Muscle of leg (tissue), 11 donors: Measurements from ENCODE around the gene VGLL4. TPM values are rescaled to one million over a fixed set of nuclear protein-coding genes. Genes with fewer than 3 reads are reported as not detected.
"Not testable (repeated sequence)": the region's sequence is repeated elsewhere in the genome, so short reads cannot be mapped to it uniquely, and the experiment has no call there.

Experiments used
- DNase-seq: peaks from one replicate; pipeline ENCODE4 v3.0.0; 2013
- H3K27ac ChIP-seq: one replicate; pipeline ENCODE4 v1.5.1; 2013; ENCODE audit warnings: mild to moderate bottlenecking, low read length, control low read depth
- H3K27me3 ChIP-seq: one replicate; pipeline ENCODE4 v1.6.1; 2013; ENCODE audit warnings: low read length; ENCODE audit not compliant: control insufficient read depth, insufficient read depth
- H3K36me3 ChIP-seq: one replicate; pipeline ENCODE4 v1.6.1; 2013; ENCODE audit warnings: low read length; ENCODE audit not compliant: control insufficient read depth, insufficient read depth
- H3K4me1 ChIP-seq: one replicate; pipeline ENCODE4 v1.6.1; 2013; ENCODE audit warnings: low read length; ENCODE audit not compliant: control insufficient read depth, insufficient read depth
- H3K4me3 ChIP-seq: one replicate; pipeline ENCODE4 v1.5.1; 2013; ENCODE audit warnings: low read length, control low read depth
- H3K9me3 ChIP-seq: replicated peaks from 2 replicates; pipeline ENCODE4 v1.6.1; 2013; ENCODE audit warnings: low read depth, low read length; ENCODE audit not compliant: control insufficient read depth
- WGBS: methylation state at CpG from one replicate; pipeline ENCODE4 v1.1.5; 2013; ENCODE audit warnings: missing lambda C conversion rate; ENCODE audit not compliant: insufficient coverage; 5-methylcytosine and 5-hydroxymethylcytosine counted together
- polyA plus RNA-seq, 8 donors: library from polyadenylated mRNA; unstranded; fragments of 120-200 nt; gene quantifications; one replicate each; pipeline versions ENCODE4 v1.2.1 to v1.2.3, GENCODE V29; 2013; ENCODE audit warnings: inconsistent platforms in 1 of 8, low replicate concordance in 1 of 8; ENCODE audit not compliant: insufficient read length in 8 of 8, insufficient read depth in 1 of 8
- total RNA-seq: library from RNA; stranded (reverse); fragments of 120-200 nt; gene quantifications from one replicate; pipeline ENCODE4 v1.2.4, GENCODE V29; 2013

Gene VGLL4
- total and polyA plus RNA-seq, 9 donors: 36.7 to 58.4 (median 49.4) TPM

DNA sequence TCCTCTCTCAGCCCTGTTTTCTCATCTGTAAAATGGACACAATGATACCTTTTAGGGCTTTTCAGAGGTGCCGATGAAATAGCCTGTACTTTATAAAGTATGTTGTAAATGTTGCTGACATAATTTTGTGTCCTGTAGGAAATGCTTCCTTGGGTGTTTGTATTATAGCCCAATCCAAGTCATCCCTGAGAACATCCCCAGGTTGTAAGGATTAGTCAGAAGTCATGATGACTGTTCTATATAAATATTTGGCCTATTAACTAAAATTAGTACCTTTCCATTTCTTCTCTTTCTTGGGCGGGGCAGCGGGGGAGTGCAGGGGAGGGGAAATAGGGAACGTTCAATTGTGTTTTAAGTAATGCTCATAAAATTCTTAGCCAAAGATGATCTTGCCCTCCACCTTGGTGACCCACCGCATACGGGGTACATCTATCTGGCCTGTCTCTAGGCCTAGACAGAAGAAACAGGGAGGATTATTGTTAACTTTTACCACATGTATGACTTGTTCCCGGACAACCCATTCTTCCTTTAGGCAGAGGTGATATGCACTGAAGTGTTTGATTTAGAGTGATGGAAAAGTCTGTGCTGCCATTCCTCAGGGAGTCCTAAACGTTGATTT is 120.7 kb downstream of the VGLL4 start:
- whole genome bisulfite sequencing: 0% methylated on average over 1 of the region's 8 CpGs
- Histone ChIP-seq H3K36me3 (peaks cover 3% of the 10 kb centered on the region), H3K27me3 (no peaks in the 10 kb centered on the region), H3K4me3 (no peak overlapping the region), H3K9me3 (no peaks in the 10 kb centered on the region), H3K27ac (peak overlapping the region; percentile 63), H3K4me1 (peaks cover 9% of the 10 kb centered on the region)
- DNase-seq: no peak

DNA sequence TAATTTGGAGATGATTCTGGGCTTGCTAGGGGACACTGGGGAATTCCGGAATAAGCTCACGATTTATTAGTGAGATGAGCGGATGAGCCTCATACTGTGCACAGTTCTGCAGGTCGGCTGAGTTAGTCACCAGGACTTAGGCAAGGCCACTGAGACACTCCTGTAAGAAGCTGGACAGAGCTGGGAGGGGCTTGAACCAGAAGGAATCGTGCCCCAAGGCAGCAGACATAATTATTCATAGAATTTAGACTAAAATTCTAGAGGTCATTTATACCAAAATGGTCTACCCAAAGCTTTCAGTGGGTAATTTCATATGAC is 121.4 kb downstream of the VGLL4 start:
- no peak for DNase-seq
- H3K4me3 ChIP-seq: no peak overlapping the region
- no peaks in the 10 kb centered on the region for H3K27me3 ChIP-seq
- peaks cover 3% of the 10 kb centered on the region for H3K36me3 ChIP-seq
- peaks cover 9% of the 10 kb centered on the region for H3K4me1 ChIP-seq
- no peak overlapping the region for H3K27ac ChIP-seq
- no peaks in the 10 kb centered on the region for H3K9me3 ChIP-seq
- WGBS: 93% methylated on average over 2 of the region's 5 CpGs

GRCh38 chr3:11521167-11521566 is 122.5 kb downstream of the VGLL4 start:
- peaks cover 9% of the 10 kb centered on the region for H3K4me1 ChIP-seq
- peaks cover 3% of the 10 kb centered on the region for H3K36me3 ChIP-seq
- H3K4me3 ChIP-seq: no peak overlapping the region
- no peak overlapping the region for H3K27ac ChIP-seq
- WGBS: 88% methylated on average over 8 of the region's 8 CpGs
- DNase-seq: no peak
- no peaks in the 10 kb centered on the region for H3K9me3 ChIP-seq
- no peaks in the 10 kb centered on the region for H3K27me3 ChIP-seq

DNA sequence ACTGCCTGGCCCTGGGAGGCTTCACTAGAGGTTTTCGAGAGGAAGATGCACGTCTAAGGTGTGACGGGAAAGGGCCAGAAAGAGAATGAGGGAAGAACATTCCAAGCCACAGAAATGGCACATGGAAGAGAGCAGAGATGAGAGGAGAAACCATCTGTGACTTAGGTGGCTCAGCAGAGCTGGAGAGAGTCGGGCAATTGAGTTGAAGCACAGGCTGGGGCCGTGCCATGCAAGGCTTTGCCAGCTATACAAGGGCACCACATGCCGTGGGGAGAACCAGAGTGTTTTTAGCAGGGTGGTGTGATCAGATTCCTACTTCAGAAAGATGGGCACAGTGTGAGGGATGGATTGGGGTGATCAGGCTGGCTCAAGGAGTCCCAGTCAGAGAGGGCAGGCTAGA is 126.1 kb downstream of the VGLL4 start:
- Histone ChIP-seq H3K27ac (no peak overlapping the region), H3K36me3 (peaks cover 3% of the 10 kb centered on the region), H3K4me1 (peaks cover 7% of the 10 kb centered on the region), H3K27me3 (no peaks in the 10 kb centered on the region), H3K9me3 (no peaks in the 10 kb centered on the region), H3K4me3 (no peak overlapping the region)
- 95% methylated on average over 6 of the region's 6 CpGs for WGBS
- no peak for DNase-seq

DNA sequence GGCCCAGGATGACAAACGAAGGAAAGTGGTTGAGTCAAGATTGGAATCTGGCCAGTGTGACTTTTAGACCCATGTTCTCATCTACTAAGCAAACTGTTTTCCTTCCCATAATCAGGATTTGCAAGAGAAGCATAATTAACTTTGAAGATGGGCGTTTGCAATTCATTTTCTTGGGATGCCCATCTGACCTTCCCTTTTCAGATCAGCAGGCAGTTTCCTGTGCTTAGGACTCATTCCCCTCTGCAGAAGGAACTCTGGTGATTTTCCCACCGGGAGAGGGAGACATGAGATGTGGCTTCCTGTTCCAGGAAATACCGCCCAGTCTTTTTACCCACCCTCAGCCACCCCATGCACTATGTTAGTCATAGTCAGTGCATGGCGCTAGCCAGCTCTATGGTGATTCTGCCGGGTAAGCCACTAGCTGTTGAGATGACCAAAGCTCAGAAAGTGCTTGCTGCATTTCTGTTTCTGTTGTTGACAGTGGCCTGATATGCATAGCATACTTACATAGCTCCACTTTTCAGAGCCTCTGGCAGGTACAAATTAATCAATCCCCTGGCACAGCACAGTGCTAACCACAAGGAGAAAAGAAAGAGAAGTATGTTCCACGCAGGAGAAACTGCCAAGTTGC is 129.4 kb downstream of the VGLL4 start:
- WGBS: 20% methylated on average over 1 of the region's 7 CpGs
- no peaks in the 10 kb centered on the region for H3K9me3 ChIP-seq
- H3K4me3 ChIP-seq: no peak overlapping the region
- H3K4me1 ChIP-seq: peaks cover 20% of the 10 kb centered on the region
- H3K27me3 ChIP-seq: no peaks in the 10 kb centered on the region
- H3K27ac ChIP-seq: peak overlapping the region; percentile 47
- no peaks in the 10 kb centered on the region for H3K36me3 ChIP-seq
- DNase-seq: peak; percentile 66

DNA sequence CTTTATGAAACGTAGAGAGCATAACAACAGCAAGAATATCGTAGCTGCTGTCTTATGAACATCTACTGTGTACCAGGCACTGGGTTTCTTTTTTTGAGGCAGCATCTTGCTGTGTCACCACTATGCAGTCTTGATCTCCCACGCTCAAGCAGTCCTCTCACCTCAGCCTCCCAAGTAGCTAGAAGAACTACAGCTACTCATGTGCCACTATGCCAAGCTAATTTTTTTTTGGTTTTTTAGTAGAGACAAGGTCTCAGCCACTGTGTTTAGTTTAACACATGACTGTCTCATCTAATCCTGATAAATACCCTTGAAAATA is 129.9 kb downstream of the VGLL4 start:
- DNase-seq: no peak
- Histone ChIP-seq H3K9me3 (no peaks in the 10 kb centered on the region), H3K27ac (peak overlapping the region; percentile 47), H3K4me3 (no peak overlapping the region), H3K27me3 (no peaks in the 10 kb centered on the region), H3K36me3 (no peaks in the 10 kb centered on the region), H3K4me1 (peaks cover 25% of the 10 kb centered on the region)
- 65% methylated on average over 2 of the region's 3 CpGs for WGBS

DNA sequence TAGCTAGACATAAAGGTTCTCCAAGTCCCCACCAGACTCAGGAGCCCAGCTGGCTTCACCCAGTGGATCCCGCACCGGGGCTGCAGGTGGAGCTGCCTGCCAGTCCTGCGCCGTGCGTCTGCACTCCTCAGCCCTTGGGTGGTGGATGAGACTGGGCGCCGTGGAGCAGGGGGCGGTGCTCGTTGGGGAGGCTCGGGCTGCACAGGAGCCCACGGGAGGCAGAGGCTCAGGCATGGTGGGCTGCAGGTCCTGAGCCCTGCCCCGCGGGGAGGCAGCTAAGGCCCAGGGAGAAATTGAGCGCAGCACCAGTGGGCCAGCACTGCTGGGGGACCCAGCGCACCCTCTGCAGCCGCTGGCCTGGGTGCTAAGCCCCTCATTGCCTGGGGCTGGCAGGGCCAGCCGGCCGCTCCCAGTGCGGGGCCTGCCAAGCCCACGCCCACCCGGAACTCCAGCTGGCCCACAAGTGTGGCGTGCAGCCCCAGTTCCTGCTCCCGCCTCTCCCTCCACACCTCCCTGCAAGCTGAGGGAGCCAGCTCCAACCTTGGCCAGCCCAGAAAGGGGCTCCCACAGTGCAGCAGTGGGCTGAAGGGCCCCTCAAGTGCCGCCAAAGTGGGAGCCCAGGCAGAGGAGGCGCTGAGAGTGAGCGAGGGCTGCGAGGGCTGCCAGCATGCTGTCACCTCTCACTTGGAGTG is 130.4 kb downstream of the VGLL4 start:
- not testable (repeated sequence) for H3K27me3 ChIP-seq, H3K4me3 ChIP-seq, DNase-seq, H3K36me3 ChIP-seq, H3K9me3 ChIP-seq
- WGBS: 89% methylated on average over 24 of the region's 27 CpGs
- Histone ChIP-seq H3K4me1 (peaks cover 30% of the 10 kb centered on the region), H3K27ac (peak overlapping the region; percentile 47)

DNA sequence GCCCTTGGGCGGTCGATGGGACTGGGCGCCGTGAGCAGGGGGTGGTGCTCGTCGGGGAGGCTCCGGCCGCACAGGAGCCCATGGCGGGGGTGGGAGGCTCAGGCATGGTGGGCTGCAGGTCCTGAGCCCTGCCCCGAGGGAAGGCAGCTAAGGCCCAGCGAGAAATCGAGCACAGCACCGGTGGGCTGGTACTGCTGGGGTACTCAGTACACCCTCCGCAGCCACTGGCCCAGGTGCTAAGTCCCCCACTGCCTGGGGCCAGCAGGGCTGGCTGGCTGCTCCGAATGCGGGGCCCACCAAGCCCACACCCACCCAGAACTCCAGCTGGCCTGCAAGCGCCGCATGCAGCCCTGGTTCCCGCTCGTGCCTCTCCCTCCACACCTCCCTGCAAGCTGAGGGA is 132.1 kb downstream of the VGLL4 start:
- 96% methylated on average over 11 of the region's 20 CpGs for WGBS
- DNase-seq: not testable (repeated sequence)
- H3K4me1 ChIP-seq: peaks cover 32% of the 10 kb centered on the region

GRCh38 chr3:11510356-11510755 is 133.4 kb downstream of the VGLL4 start:
- no peak overlapping the region for H3K4me3 ChIP-seq
- no peaks in the 10 kb centered on the region for H3K9me3 ChIP-seq
- WGBS: 35% methylated on average over 5 of the region's 5 CpGs
- H3K36me3 ChIP-seq: no peaks in the 10 kb centered on the region
- peak; percentile 52 for DNase-seq
- H3K4me1 ChIP-seq: peaks cover 34% of the 10 kb centered on the region
- H3K27me3 ChIP-seq: no peaks in the 10 kb centered on the region
- H3K27ac ChIP-seq: peak overlapping the region; percentile 17

More for the DNA sequence above, 132.1 kb downstream of the VGLL4 start:
- not testable (repeated sequence) for H3K27me3 ChIP-seq, H3K4me3 ChIP-seq, H3K36me3 ChIP-seq, H3K27ac ChIP-seq, H3K9me3 ChIP-seq

DNA sequence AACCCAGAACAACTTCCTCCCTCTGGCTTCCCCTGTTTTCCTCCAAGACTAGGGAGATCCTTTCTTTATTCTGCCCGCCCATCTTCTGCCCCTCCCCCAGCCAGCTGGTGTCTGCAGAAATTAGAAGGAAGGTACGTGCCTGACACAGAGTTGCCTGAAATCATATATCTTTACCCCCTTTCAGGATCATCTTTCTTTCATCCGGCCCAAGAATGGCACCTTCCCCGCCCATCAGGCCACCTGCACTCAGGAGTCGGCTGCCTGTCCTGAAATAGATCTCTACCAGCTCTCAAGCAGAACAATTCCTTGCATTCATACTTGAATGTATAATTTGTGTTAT is 133.7 kb downstream of the VGLL4 start:
- no peak for DNase-seq
- peaks cover 34% of the 10 kb centered on the region for H3K4me1 ChIP-seq
- no CpG with 5 or more reads among the region's 5 CpGs for WGBS
- no peaks in the 10 kb centered on the region for H3K27me3 ChIP-seq
- no peak overlapping the region for H3K4me3 ChIP-seq
- no peaks in the 10 kb centered on the region for H3K9me3 ChIP-seq
- H3K36me3 ChIP-seq: no peaks in the 10 kb centered on the region
- peak overlapping the region; percentile 69 for H3K27ac ChIP-seq
